ACC112 (cell line): ENCODE measurements around the gene ERAL1.
A peak's percentile ranks its signal among the peaks of the same experiment; 100 is the strongest.
"Not testable (repeated sequence)": the region's sequence is repeated elsewhere in the genome, so short reads cannot be mapped to it uniquely, and the experiment has no call there.

Experiments
- H2AFZ ChIP-seq: fragments of 200-600 bp; sonication (generic); one replicate; pipeline ENCODE4 v1.6.0; 2017; ENCODE audit warnings: antibody characterized with exemption, low read length; ENCODE audit not compliant: unreplicated experiment
- H3K27ac ChIP-seq: fragments of 200-600 bp; sonication (generic); 2 replicates; pipeline ENCODE4 v1.5.1; 2014; ENCODE audit warnings: low read depth, mild to moderate bottlenecking, antibody characterized with exemption, low read length, moderate library complexity
- H3K27me3 ChIP-seq: fragments of 200-600 bp; sonication (generic); 2 replicates; pipeline ENCODE4 v1.6.1; 2014; ENCODE audit warnings: mild to moderate bottlenecking, antibody characterized with exemption, low read length, moderate library complexity, mixed read lengths; ENCODE audit not compliant: insufficient read depth
- H3K36me3 ChIP-seq: fragments of 200-600 bp; sonication (generic); 2 replicates; pipeline ENCODE4 v1.6.1; 2016; ENCODE audit warnings: mild to moderate bottlenecking, antibody characterized with exemption, low read length, moderate library complexity, mixed read lengths; ENCODE audit not compliant: insufficient read depth
- H3K4me1 ChIP-seq: fragments of 200-600 bp; sonication (generic); one replicate; pipeline ENCODE4 v1.6.1; 2016; ENCODE audit warnings: low read length, mixed read lengths; ENCODE audit not compliant: insufficient read depth, unreplicated experiment, control insufficient read depth
- H3K4me3 ChIP-seq: fragments of 200-600 bp; sonication (generic); 2 replicates; pipeline ENCODE4 v1.5.1; 2014; ENCODE audit warnings: mild to moderate bottlenecking, low read depth, low read length
- H3K79me2 ChIP-seq: fragments of 200-600 bp; sonication (generic); one replicate; pipeline ENCODE4 v1.6.0; 2016; ENCODE audit warnings: low read length; ENCODE audit not compliant: control insufficient read depth, unreplicated experiment, insufficient read depth

Gene ERAL1

GRCh38 chr17:28900986-28901726 lies 46.3 kb downstream of the ERAL1 start:
- no peaks in the 10 kb centered on the region for H3K36me3 ChIP-seq
- peaks cover 8% of the 10 kb centered on the region for H3K79me2 ChIP-seq
- H3K27me3 ChIP-seq, result no peaks in the 10 kb centered on the region
- no peak overlapping the region for H3K27ac ChIP-seq
- peak overlapping the region; percentile 79; the same call in 1 of the 2 replicates for H3K4me3 ChIP-seq
- peaks cover 11% of the 10 kb centered on the region for H3K4me1 ChIP-seq
- H2AFZ ChIP-seq, result no peak overlapping the region

GRCh38 chr17:28901866-28902818 lies 47.3 kb downstream of the ERAL1 start:
- H3K36me3 ChIP-seq, result peaks cover 6% of the 10 kb centered on the region; the same call in 1 of the 2 replicates
- H2AFZ ChIP-seq, result peak overlapping the region; percentile 59
- H3K27me3 ChIP-seq, result no peaks in the 10 kb centered on the region
- H3K4me3 ChIP-seq, result peak overlapping the region; percentile 79
- H3K79me2 ChIP-seq, result peaks cover 4% of the 10 kb centered on the region
- peaks cover 6% of the 10 kb centered on the region for H3K4me1 ChIP-seq
- no peak overlapping the region for H3K27ac ChIP-seq

DNA sequence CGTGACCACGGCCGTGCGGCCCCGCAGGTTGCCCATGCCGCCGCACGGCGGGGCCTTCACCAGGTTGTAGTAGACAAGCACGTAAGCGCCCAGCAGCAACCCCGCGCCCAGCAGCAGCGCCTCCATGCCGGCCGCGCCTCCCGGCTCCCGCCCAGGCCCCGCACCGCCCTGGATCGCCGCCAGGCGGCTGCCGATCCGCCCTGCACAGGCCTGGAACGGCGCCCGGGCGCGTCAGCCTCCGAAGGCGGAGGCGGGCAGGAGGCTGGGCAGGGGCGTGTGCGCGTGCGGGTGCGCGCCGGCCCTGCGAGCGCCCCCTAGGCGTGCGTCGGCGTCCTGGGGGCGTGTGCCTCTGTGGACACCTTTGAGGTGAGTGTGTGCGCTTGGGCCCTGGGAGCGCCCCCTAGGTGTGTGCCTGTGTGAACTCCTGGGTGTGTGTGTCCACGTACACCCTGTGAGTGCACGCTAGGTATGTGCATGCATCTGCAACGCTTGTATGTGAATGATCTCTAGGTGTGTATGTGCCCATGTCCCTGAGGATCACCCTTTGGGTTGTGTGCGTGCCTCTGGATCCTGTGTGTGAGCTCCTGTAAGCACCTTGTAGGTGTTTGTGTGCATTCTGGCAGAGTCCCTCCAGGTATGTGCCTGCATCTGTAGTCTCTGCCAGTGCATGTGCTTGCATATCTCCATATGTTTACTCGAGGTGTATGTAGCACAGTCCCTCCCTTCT lies 48.2 kb downstream of the ERAL1 start, which contains the start of gene DHRS13:
DHRS13 (minus strand) TSS at position 261 of the 727 bp plus-strand sequence; CDS start at position 126, 135 bp downstream.
- peaks cover 12% of the 10 kb centered on the region; the same call in 1 of the 2 replicates for H3K36me3 ChIP-seq
- peaks cover 3% of the 10 kb centered on the region for H3K4me1 ChIP-seq
- peak within 1 kb of the TSS; percentile 79 for H3K4me3 ChIP-seq
- H3K79me2 ChIP-seq, result peaks cover 4% of the 10 kb centered on the region
- peak within 1 kb of the TSS; percentile 59 for H2AFZ ChIP-seq
- H3K27me3 ChIP-seq, result no peaks in the 10 kb centered on the region
- H3K27ac ChIP-seq, result no peak within 1 kb of the TSS

- H3K27me3 ChIP-seq, H3K4me3 ChIP-seq, H3K79me2 ChIP-seq, H3K4me1 ChIP-seq, H3K27ac ChIP-seq, H2AFZ ChIP-seq: not testable (repeated sequence)
- H3K36me3 ChIP-seq, result peaks cover 12% of the 10 kb centered on the region; the same call in 1 of the 2 replicates
Measured at GRCh38 chr17:28903546-28903841, 48.7 kb downstream of the ERAL1 start.

GRCh38 chr17:28904800-28905199 lies 50.0 kb downstream of the ERAL1 start:
- no peak overlapping the region for H3K27ac ChIP-seq
- H3K36me3 ChIP-seq, result peaks cover 13% of the 10 kb centered on the region; the same call in 1 of the 2 replicates
- peaks cover 4% of the 10 kb centered on the region for H3K79me2 ChIP-seq
- no peaks in the 10 kb centered on the region for H3K27me3 ChIP-seq
- no peak overlapping the region for H2AFZ ChIP-seq
- H3K4me3 ChIP-seq, result no peak overlapping the region
- peaks cover 10% of the 10 kb centered on the region for H3K4me1 ChIP-seq

DNA sequence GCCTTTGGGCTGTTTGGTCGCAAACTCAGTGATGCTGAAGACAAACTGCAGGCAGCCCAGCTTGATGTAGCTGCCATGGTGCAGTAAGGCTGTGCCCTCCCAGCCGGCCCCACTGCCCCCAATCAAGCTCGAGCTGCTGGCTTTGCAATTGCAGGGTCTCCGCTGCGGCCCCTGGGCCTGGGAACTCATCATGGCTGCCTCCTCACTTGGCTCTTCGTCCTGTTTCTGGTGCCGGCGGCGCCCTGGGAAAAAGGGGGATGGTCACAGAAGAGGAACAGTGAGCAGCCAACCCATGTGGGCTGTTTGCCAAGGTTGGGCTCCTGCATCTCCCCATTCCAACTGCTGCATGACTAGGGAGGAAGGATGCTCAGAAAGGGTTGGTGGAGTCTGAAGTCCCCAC lies 51.5 kb downstream of the ERAL1 start:
- H2AFZ ChIP-seq, result no peak overlapping the region
- peaks cover 26% of the 10 kb centered on the region; the same call in 1 of the 2 replicates for H3K36me3 ChIP-seq
- H3K27ac ChIP-seq, result no peak overlapping the region
- no peak overlapping the region for H3K4me3 ChIP-seq
- H3K79me2 ChIP-seq, result peaks cover 4% of the 10 kb centered on the region
- peaks cover 10% of the 10 kb centered on the region for H3K4me1 ChIP-seq
- H3K27me3 ChIP-seq, result no peaks in the 10 kb centered on the region

- no peak overlapping the region for H2AFZ ChIP-seq
- H3K4me3 ChIP-seq, result no peak overlapping the region
- peaks cover 32% of the 10 kb centered on the region for H3K36me3 ChIP-seq
- no peak overlapping the region for H3K27ac ChIP-seq
- H3K27me3 ChIP-seq, result no peaks in the 10 kb centered on the region
- peaks cover under 1% of the 10 kb centered on the region for H3K79me2 ChIP-seq
- peaks cover 10% of the 10 kb centered on the region for H3K4me1 ChIP-seq
Measured at GRCh38 chr17:28906706-28907438, 52.1 kb downstream of the ERAL1 start.

- no peak overlapping the region for H3K27ac ChIP-seq
Measured at GRCh38 chr17:28907709-28908475, 53.1 kb downstream of the ERAL1 start.

DNA sequence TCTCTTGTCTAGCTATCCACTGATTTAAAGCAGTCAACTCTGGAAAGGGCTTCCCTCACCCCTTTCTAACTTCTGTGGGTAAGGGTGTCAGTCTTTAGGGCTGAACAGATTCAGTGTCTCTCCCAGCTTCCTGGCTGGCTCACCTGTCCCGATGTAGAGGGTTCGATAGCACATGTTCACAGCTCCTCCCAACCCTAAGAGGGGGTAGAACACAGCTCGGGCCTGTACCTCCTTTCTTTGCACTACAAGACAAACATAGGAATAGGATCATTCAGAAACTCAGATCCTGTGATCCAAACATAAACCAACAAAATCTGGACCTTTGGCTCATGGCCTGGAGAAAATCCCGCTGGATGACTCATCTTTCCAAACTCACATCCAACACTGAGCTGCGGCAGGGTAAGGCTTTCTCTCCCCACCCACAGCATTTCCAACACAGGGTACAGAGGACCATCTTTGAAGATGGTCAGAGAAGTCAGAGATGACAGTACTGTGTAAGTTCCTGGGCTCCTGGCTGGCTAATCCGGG lies 53.9 kb downstream of the ERAL1 start:
- peaks cover 48% of the 10 kb centered on the region for H3K36me3 ChIP-seq

More at GRCh38 chr17:28907709-28908475, 53.1 kb downstream of the ERAL1 start:
- Histone ChIP-seq H3K4me1 (peaks cover 10% of the 10 kb centered on the region), H2AFZ (no peak overlapping the region), H3K4me3 (no peak overlapping the region), H3K27me3 (no peaks in the 10 kb centered on the region), H3K79me2 (no peaks in the 10 kb centered on the region), H3K36me3 (peaks cover 42% of the 10 kb centered on the region)

More for the DNA sequence above, 53.9 kb downstream of the ERAL1 start:
- Histone ChIP-seq H3K4me3 (no peak overlapping the region), H2AFZ (no peak overlapping the region), H3K27me3 (no peaks in the 10 kb centered on the region), H3K27ac (peak overlapping the region; percentile 12; the same call in 1 of the 2 replicates), H3K79me2 (no peaks in the 10 kb centered on the region), H3K4me1 (peaks cover 10% of the 10 kb centered on the region)
